GM21737 (cell line): ENCODE measurements around the gene ELMO1.

Source experiments
- ATAC-seq: cut with Tn5 transposase; IDR thresholded peaks from one replicate; pipeline ENCODE4 v1.9.1; 2021; ENCODE audit warnings: mild to moderate bottlenecking, moderate library complexity; ENCODE audit not compliant: unreplicated experiment

ELMO1 gene

DNA sequence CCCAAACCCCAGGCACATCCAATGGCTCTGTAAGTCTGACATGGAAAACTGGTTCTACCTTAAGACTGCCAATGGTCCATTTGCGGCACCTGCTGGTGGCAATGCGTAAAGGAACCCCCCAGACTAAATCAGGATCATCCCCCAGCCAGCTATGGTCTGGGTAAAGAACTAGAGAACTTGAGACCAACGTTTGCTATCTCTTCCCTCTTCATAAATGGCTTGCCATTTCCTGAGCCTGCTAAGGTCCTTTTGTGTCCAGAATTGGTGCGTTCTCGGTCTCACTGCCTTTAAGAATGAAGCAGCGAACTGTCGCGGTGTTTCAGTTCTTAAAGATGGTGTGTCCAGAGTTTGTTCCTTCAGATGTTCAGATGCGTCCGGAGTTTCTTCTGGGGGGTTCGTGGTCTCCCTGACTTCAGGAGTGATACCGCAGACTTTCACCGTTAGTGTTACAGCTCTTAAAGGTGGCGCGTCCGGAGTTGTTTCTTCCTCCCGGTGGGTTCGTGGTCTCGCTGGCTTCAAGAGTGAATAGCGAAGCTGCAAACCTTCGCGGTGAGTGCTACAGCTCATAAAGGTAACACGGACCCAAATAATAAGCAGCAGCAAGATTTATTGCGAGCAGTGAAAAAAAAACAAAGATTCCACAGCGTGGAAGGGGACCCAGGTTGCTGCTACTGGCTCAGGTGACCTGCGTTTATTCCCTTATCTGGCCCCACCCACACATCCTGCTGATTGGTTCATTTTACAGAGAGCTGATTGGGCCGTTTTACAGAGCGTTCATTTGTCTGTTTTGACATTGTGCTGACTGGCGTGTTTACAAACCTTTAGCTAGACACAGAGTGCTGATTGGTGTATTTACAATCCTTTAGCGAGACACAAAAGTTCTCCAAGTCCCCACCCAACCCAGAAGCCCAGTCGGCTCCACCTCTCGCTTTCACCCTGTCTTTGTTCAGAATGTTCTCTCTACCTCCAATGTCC lies 95.4 kb downstream of the ELMO1 start:
- ATAC-seq = peak; percentile 59

- ATAC-seq = no peak
These were observed 96.3 kb downstream of the ELMO1 start for GRCh38 chr7:37352251-37352880.

- no peak for ATAC-seq
These were observed 96.9 kb downstream of the ELMO1 start for GRCh38 chr7:37351716-37352115.

DNA sequence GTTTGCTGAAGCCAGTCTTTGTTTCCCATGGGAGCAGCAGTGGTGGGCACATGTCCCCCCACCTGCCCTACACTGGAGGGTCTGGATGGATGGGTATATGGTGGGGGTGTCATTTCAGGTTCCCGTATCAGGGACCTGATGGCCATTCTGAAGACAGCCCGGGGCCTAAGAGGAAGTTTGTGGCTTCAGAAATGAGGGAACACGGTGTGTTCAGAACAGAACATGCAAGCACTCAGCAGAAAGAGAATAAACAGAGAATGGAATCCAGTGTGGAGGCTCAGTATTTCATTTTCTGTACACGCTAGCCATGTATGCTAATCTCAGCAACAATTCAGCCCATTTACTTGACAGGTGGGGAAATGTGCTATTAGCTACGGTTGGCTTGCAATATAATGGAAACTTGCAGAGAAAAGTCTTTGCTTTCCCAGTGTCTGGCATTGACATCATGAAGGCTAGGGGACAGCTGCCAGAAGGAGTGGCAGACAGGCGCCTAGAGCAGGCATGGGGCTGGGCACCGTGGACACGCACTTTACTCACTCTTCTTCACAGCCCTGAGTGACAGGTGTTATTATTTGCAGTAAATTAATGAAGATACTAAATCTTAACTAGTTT lies 98.6 kb downstream of the ELMO1 start:
- ATAC-seq = no peak

GRCh38 chr7:37348982-37349381 lies 99.7 kb downstream of the ELMO1 start:
- ATAC-seq = no peak

DNA sequence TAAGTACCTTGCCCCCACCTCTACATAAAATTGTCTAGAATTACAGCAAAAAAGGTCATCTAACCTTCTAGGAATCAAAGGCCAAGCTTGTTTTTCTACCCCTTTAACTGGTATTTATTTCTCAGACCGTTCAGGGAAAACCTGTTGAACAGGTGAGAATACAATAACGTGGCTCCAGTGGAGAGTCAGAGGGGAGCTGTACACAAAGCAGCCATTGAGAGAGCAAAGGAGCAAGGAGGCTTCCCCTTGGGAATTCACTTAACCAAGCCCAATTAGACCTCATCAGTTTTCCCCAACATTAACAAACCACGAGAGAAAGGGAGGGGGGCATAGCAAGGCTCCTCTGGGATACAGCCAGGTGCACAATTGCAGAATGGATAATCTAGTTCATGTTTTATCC lies 101.9 kb downstream of the ELMO1 start:
- no peak for ATAC-seq

- ATAC-seq = peak; percentile 36
These were observed 103.6 kb downstream of the ELMO1 start for GRCh38 chr7:37344886-37345579.

DNA sequence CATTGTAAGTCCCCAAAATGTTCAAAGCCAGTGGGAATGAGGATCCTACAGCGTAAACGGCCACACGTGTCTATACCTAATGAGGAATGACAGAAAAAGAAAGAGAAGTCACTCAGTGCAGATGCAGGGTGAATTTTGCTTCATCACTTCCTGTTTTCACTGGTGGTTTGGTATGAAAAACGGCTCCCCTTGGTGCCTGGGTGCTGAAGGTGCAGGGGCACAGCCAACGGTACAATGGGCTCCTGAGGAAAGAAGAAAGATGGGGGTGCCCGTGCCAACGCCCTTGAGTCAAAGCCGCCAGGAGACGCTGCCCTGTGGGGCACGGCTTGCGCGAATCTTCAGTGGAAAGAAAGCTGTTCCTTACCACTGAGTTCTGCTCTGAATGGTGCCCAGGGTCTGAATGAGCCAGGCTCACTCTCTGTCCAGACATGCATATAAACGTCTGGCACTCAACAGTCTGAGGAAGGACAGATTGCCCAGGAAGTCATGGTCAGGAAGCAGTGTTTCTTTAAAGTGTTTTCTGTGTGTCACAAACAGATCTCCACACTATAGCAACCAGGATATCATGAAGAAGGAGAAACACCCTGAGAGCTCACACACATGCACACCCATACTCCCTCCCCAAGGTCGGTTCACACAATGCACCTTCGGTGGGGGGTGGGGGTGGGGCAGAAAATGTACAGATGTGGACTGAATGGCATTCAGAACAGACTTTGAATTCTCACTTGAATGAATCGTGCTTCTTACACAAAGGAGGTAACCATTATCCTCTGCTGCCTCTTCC lies 105.8 kb downstream of the ELMO1 start:
- ATAC-seq = peak; percentile 64

- ATAC-seq = no peak
These were observed 106.4 kb downstream of the ELMO1 start for GRCh38 chr7:37342176-37342687.

DNA sequence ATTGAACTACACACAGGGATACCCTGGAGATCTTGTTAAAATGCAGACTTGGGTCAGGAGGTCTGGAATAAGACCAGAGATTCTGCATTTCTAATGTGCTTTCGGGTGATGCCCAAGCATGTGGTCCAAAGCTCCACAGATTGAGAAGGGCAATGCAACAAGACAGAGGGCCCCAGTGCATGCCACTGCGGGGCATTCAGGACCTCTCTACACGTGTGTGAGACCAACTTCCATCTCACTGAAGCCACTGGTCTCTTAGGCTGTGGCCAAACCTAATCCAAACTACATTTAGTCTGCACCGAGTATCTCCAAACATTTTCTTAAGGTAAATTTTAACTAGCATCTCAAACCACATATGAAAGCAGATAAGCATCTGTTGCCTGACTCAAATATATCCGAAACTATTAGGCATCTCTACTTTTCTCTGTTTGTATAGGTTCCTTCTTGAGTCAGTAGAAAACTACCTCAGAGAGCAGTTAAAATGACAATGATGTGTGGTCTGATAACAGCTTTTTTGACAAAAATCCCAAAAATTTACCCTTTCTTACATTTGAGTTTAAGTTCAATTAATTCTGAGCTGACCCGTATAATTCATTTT lies 107.5 kb downstream of the ELMO1 start:
- peak; percentile 33 for ATAC-seq

GRCh38 chr7:37338966-37339365 lies 109.7 kb downstream of the ELMO1 start:
- no peak for ATAC-seq

DNA sequence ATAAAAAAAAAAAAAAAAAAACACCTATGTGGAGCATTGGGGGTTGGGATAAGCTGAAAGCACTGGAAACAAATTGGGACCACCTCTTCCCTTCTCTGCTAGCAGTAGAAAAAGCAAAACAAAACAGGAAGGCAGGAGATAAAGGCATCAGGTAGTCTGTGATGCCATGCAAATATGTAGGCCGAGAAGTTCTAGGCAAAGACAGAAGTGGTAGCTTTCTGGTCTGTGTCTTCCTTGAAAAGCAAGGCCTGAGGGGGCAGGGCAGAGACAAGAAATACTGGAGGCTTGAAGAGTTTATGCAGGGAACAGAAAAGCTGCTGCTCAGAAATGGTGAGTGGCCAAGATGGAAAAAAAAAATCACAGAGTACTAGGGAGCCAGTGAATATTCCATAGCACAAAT lies 111.1 kb downstream of the ELMO1 start:
- ATAC-seq = no peak

- ATAC-seq = peak; percentile 88
These were observed 112.4 kb downstream of the ELMO1 start for GRCh38 chr7:37336259-37336658.

DNA sequence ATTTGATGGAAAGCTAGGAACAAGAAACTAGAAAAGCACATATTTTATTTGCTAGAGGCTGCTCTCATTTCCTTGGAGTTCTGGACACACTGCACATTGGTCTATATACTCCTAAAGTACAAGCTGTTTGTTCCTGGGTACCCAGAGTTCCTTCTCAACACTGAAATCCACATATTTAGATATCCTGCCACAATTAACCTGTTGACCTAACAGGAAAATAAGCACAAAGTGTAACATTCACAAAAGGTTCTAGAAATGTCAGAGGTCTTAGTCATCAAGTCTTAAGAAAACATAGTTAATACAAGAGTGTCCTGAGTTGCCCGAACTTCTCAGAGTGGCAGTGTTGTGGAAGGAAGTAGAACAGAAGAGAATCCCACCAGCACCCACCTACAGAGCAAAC lies 115.6 kb downstream of the ELMO1 start:
- ATAC-seq = no peak

DNA sequence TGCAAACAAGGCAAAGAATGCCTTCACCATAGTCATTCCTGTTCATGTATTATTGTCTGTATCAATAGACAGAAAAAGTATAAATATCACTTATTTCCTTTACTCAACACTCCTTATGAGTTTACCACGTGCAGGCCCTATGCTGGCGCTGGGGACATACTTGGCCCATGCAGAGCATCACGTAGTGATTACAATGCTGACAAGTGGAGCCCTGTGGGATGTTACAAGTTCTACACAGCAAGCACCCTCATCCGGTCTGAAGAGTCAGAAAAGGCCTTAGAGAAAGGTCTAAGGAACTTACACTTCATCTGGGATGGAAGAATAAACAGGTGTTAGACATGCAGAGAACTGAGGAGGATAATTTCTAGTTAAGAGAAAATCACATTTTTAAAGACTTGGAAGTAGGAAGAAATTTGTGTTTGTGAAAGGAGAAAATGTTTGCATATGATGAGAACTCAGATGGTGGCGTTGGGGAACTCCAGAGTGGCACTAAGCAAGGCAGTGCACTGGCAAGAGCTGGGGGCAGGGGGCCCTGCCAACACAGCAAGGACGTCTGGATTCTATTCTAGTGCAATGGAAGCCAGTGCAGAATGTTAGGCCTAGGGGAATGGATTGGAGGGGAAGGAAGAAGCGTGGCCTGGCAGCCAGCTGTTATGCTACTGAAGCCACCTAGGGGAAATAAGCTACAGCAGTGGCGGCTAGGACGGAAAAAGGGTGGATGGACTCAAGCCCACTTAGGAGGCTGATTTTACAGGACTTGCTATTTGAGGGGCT lies 116.2 kb downstream of the ELMO1 start:
- no peak for ATAC-seq

DNA sequence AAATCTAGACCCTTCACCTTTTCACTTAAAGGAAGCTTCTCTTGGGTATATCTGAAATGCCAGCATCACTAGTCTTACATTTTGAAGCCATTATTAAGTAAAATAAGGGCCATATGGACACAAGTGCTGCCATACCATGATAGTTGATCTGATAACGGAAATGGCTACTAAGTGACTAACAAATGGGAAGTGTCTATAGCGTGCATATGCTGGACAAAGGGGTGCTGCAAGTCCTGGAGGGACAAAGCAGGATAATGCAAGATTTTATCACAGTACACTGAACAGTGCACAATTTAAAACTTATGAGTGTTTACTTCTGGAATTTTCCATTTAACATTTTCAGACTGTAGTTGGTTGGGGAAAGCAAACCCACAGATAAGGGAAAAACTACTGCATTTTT lies 117.9 kb downstream of the ELMO1 start:
- no peak for ATAC-seq

- no peak for ATAC-seq
These were observed 118.7 kb downstream of the ELMO1 start for GRCh38 chr7:37329940-37330339.

DNA sequence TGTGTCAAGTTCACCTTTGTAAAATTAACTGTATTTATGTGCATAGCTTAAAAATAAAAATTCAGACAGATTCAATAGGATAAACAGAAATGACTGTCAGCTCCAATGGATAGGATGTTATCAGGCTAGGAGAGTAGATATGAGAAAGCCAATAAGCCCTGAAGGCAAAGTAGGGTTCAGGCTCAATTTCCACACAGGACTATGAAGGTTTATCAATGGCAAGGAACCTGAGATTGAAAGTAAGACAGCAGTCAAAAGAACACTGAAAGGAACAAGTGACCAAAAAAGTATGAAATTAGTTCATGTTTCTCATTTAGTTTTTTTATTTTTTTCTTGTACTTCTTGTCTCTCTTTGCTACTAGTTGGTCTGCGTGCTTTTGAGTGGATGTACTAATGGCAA lies 121.4 kb downstream of the ELMO1 start:
- ATAC-seq = no peak

GRCh38 chr7:37323966-37324365 lies 124.7 kb downstream of the ELMO1 start:
- ATAC-seq = no peak
